Forelimb muscle (tissue), 1 donor: ENCODE measurements around the gene KDM4B. TPM values are rescaled to one million over a fixed set of nuclear protein-coding genes. Genes with fewer than 3 reads are reported as not detected.
"Not testable (repeated sequence)": the region's sequence is repeated elsewhere in the genome, so short reads cannot be mapped to it uniquely, and the experiment has no call there.

Source experiments
- DNase-seq: peaks from one replicate; pipeline ENCODE4 v3.0.0-alpha.2; 2013; ENCODE audit warnings: low read depth
- polyA plus RNA-seq: library from polyadenylated mRNA; unstranded; fragments of 120-200 nt; gene quantifications from one replicate; pipeline ENCODE4 v1.2.1, GENCODE V29; 2013; ENCODE audit not compliant: insufficient read length

Gene KDM4B
- polyA plus RNA-seq, 1 donor = 19.8 TPM

DNA sequence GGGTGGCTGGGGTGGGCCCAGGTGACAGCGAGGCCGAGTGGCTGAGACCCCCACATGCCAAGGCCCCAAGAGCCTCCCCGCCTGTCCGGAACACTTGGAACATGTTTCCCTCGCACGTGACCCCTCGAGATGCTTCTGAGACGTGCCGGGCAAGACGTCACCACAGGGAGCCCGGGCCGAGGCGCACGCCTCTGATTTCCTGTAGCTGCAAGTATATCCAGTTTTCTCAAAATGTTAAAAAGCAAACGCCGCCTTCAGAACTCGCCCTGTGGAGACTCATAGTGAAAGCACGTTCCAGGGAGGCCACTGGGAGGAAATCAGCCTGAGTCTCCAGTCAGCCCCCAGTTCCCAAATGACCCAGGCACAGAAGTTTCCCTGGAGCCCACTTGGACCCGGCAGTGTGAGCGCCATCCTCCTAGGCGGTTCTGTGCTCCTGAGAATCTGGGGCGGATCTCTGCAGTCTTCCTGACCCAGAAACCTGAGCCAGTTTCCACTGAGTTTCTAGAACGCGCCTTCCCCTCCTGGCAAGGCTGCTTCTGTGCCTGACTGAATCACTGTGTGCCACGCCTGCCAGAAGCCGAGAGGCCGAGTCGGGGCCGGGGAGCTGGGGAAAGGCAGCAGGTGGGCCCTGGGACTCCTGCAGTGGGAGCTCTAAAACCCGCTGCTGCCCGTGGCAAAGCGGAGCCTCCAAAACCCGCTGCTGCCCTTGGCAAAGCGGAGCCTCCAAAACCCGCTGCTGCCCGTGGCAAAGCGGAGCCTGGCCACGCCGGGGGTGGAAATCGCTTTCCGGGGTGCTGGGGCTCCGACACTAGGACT lies 179.3 kb downstream of the KDM4B start:
- no peak for DNase-seq

DNA sequence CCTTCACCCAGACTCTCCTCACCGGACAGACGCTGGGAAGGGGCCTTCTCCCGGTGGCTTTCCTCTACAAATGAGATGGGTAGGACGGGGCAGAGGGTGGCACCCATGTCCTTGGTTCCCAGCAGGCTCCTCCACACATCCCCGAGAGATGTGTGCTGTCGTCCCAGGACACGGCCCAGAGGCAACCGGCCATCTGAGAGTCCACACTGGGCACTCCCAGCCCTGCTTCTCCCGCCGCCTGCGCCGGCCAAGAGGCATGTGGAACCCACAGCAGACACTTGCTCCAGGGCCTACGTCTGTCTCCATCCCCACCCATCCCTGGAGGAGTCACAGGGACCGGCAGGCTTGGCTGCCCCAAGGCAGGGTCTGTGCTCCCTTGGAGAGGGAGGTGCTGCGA lies 179.9 kb downstream of the KDM4B start:
- DNase-seq = no peak

DNA sequence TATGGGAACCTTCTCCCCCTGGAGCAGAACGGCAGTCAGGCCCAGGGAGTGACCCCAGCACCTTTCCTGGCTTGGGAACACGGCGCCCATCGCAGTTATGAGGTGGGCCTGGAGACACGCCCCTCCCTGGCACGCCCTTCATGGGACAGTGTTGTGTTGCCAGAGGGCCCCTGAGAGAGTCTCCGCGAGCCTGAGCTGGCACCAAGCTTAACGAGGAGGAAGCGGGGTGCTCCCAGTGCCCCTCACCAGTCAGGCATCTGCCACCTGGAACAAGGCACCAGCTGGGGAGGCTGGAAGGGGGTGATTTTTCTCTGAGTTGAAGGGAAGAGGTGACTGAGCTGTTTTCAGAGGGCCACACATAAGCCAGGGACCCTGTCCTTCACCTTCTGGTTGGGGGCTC lies 180.6 kb downstream of the KDM4B start:
- DNase-seq = no peak

DNA sequence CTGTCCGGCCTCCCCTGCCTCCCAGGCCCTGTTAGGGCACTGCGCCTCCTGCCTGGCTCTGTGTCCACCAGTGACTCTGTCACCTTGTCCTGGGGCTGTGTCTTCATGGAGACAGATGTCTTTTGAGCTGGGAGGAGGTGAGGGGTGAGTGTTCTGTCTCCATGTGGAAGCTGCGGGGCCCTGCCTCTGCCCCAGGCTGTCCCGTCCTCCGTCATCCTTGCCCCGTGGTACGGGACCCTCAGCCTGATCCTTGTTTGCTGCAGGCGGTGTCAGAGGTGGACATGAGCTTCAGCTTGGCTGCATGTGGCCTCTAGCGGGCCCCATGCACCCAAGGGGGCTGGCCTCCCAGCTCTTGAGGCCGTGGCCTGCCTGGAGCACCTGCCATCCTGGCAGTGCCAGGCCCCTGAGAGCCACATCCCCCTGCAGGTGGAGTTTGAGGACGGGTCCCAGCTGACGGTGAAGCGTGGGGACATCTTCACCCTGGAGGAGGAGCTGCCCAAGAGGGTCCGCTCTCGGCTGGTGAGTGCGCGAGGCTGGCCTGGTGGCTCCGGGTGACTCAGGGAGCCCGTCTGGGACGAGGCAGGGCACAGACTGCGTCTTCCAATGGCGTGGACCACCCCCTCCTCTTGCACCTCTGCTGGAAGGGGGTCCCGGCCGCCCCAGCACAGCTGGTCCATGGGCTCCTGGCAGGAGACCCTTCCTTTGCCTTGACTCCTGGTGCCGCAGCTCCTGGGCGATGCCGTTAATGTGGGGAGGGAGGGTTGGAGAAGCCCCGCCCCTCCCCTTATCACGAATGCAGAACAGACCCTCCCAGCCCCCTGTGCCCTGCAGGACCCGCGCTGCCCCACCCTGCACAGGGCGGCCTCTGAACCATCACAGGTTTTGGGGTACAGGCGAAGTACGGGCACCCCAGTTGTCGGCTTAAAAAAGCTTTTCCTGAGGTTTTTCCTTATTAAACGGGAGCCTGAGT lies 181.3 kb downstream of the KDM4B start:
- no peak for DNase-seq

DNA sequence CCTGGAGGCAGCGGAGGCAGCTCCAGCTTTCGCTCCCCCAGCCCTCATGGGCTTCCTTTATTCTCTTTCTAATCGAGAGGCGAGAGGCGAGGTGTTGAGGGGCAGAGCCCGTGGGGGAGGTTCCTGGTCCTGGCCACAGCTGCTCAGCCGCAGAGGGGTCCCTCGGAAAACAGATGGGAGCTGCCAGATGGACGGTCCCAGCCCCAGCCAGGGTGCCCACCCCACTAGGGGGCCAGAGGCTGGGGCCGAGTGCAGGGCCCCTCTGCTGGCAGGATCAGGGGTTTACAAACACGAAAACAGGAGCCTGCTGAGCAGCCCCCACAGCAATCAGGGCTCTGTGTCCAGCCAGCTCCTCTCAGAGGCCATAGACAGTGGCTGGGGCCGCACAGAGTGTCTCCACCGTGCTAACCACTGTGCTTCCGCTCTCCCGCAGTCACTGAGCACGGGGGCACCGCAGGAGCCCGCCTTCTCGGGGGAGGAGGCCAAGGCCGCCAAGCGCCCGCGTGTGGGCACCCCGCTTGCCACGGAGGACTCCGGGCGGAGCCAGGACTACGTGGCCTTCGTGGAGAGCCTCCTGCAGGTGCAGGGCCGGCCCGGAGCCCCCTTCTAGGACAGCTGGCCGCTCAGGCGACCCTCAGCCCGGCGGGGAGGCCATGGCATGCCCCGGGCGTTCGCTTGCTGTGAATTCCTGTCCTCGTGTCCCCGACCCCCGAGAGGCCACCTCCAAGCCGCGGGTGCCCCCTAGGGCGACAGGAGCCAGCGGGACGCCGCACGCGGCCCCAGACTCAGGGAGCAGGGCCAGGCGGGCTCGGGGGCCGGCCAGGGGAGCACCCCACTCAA lies 182.2 kb downstream of the KDM4B start:
- DNase-seq = no peak

DNA sequence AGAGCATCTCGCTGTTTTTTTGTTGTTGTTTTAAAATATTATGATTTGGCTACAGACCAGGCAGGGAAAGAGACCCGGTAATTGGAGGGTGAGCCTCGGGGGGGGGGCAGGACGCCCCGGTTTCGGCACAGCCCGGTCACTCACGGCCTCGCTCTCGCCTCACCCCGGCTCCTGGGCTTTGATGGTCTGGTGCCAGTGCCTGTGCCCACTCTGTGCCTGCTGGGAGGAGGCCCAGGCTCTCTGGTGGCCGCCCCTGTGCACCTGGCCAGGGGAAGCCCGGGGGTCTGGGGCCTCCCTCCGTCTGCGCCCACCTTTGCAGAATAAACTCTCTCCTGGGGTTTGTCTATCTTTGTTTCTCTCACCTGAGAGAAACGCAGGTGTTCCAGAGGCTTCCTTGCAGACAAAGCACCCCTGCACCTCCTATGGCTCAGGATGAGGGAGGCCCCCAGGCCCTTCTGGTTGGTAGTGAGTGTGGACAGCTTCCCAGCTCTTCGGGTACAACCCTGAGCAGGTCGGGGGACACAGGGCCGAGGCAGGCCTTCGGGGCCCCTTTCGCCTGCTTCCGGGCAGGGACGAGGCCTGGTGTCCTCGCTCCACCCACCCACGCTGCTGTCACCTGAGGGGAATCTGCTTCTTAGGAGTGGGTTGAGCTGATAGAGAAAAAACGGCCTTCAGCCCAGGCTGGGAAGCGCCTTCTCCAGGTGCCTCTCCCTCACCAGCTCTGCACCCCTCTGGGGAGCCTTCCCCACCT lies 183.3 kb downstream of the KDM4B start:
- DNase-seq = no peak

DNA sequence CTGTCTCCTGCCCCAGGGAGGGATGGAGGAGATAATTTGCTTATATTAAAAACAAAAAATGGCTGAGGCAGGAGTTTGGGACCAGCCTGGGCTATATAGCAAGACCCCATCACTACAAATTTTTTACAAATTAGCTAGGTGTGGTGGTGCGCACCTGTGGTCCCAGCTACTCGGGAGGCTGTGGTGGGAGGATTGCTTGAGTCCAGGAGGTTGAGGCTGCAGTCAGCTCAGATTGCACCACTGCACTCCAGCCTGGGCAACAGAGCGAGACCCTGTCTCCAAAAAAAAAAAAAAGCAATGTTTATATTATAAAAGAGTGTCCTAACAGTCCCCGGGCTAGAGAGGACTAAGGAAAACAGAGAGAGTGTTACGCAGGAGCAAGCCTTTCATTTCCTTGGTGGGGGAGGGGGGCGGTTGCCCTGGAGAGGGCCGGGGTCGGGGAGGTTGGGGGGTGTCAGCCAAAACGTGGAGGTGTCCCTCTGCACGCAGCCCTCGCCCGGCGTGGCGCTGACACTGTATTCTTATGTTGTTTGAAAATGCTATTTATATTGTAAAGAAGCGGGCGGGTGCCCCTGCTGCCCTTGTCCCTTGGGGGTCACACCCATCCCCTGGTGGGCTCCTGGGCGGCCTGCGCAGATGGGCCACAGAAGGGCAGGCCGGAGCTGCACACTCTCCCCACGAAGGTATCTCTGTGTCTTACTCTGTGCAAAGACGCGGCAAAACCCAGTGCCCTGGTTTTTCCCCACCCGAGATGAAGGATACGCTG lies 184.0 kb downstream of the KDM4B start:
- no peak for DNase-seq

DNA sequence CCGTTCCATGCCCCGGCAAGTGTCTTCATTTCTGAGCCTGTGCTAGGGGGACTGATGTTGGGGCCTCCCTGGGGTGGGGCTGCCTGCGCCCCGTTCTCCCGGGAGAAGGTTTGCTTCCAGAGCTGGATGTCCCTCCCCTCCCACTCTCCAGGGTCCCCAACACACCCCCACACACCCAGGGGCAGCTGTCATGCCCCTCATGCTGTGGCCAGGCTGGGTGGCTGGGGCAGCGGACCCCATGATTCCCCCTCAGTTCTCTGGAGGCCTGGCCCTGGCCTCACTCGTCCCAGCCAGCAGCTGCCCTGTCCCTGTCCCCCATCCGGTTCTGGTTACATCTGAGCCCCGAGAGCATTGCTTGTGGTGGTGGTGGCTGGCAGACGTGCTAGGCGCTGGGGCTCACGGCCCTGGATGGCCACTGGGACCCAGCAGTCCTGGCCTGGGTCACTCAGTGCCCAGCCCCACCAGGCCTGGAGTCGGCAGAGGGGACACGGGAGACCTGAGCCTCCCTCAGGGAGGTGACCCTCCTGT lies 184.8 kb downstream of the KDM4B start:
- no peak for DNase-seq

DNA sequence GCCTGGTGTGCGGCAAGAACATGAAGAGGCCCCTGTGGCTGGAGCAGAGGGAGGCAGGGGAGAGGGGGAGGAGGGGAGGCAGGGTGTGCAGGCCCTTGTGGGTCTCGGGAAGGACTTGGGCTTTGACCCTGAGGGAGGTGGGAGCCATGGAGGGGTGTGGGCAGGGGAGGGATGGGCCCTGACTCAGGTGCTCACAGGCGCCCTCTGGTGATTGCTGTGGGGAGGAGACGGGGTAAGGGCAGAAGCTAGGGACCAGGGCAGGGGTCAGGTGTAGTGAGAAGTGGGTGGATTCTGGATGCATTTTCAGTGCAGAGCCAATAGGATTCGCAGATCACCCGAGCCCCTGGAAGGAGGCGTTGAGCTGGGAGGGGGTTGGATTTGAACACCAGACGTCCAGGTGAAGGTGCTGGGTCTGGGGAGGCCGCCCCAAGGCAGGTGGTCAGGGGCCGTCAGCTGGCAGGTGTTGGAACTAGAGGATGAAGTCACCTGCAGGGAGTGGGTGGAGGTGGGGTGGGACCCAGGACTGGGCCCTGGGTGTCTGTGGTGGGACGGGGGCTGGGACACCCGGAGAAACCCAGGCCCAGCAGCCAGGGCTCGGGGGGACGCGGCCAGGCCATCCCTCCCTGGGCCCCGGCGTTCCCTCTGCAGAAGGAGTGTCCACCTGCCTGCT lies 185.4 kb downstream of the KDM4B start:
- DNase-seq = no peak

DNA sequence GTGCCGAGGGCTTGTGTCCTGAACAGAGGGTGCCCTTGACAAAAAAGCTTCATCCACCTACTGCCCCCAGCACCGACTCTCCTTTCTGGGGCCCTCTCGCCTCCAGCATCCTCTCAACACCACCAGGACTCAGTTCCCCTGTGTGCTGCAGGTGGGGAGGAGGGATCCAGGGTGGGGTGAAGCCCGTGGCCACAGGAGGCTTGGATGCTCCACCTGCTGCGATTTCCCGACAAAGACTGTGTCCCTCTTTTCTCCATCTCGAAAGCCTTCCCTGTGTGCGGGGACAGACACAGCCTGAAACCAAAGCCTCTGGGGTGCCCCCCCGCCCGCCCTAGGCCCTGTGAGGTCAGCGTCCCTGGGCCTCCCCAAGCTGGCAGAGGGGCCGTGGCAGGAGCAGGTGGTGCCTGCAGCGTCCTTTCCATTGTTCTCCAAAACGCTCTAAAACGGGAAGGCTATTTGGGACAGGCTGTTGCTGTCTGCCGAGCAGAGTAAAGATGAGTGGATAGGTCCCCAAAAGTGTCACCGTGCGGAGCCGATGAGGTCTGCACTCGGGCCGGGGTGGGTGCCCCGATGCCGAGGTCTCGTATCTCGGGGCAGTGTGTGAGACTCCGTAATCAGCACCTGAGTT lies 186.0 kb downstream of the KDM4B start:
- DNase-seq = no peak

DNA sequence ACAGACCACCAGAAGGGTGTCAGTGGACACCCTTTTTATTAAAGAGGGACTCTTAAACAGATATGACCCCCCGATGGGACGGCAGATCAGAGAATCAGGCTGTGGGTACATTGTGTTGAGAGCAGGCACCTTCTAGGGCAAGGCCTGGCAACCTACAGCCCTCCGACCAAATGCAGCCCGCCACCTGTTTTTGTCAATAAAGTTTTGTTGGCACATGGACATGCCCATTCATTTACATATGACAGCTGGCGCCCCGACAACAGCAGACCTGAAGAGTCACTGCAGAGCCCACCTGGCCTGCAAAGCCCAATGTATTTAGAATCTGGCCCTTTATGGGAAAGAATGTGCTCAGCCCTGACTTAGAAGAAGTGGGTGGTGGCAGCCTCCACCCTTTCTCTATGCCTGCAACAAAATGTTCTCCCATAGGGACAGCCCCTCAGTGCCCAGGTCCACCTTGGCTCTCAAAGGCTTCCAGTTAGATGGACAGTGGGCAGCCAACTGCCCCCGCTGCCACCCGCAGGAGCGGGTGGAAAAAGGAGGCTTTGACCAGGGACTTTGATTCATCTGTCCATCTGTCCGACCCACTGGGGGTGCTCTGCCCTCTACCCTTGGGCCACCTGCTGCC lies 186.8 kb downstream of the KDM4B start:
- DNase-seq = no peak

DNA sequence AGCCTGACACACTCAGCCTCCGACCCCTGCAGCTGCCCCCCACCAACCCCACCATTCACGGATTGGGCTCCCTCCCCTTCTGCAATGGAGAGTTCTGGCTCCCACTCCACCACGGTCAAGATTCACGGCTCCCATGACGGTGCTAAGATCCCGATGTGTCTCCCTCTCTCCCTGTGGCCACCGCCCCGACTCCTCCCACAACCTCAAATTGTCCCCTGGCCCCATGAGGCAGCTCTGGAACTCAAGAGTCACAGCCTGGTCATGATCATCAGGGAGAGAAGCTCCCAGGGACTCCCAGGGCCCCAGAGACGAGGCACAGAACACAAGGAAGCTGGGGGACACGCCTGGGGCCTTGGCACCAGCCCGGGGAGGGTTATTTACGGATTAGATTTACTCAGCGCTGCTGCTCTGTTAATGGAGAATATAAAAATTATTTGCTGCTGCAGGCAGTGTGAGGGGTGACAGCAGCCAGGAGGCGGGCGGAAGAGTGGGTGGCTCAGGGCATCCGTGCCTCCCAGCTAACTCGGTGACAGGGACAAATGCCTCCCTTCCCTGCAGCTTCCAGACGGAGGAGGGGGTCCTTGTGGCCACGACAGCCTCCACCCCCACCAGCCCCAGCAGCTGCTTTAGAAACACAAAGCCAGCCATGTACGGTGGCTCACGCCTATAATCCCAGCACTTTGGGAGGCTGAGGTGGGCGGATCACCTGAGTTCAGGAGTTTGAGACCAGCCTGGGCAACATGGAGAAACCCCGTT lies 187.5 kb downstream of the KDM4B start:
- DNase-seq = no peak

DNA sequence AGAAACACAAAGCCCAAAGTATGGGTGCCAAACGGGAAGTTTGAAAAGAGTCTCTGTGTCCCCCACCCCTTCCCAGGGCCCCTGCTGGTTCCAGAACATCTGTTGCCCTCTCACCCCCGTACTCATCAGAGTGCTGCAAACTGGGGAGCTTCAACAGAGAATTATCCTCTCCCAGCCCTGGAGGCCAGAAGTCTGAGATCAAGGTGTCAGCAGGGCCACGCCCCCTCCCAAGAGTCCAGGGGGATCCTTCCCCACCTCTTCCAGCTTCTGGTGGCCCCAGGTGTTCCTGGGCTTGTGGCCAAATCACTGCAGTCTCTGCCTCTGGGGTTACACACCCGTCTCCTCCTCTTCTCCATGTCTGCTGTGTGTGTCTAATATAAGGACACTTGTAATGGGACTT lies 188.3 kb downstream of the KDM4B start:
- DNase-seq = no peak

DNA sequence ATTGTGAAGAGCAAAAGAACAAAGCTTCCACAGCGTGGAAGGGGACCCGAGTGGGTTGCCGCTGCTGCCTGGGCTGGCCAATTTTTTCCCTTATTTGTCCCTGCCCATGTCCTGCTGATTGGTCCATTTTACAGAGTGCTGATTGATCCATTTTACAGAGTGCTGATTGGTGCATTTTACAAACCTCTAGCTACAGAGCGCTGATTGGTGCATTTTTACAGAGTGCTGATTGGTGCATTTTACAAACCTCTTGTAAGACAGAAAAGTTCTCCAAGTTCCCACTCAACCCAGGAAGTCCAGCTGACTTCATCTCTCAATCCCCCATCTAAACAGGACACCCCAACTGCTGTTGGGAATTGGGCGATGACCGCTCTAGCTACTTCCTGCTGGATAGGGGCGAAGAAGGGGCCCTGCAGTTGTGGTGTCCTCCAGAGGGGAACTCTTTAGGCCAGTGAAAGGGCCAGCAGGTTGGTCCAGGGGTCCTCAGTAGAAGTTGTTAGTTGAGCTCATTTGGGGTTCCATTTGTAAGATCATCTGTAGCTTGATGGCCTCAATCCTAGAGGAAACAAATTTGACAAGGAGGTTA lies 189.7 kb downstream of the KDM4B start:
- not testable (repeated sequence) for DNase-seq

DNA sequence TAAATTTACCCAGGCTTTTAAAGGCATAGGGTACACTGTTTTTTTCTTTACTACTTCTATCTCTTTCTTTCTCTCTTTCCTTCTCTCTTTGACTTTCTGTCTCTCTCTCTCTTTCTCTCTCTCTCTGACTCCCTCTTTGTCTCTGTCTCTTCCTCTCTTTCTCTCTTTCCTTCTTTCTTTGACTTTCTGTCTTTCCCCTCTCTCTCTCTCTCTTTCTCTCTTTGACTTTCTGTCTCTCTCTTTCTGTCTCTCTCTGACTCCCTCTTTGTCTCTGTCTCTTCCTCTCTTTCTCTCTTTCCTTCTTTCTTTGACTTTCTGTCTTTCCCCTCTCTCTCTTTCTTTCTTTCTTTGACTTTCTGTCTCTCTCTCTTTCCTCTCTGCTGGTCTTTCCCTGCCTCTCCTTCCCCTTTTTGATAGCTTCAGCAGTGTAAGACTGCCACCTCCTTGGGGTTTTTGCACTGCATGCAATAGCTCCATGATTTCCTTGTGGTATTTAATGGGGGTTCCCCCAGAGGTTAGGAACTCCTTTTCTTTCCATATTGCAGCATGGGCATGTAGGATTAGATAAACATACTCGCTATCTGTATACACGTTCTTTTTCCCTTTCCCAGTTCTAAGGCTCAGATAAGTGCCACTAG lies 191.4 kb downstream of the KDM4B start:
- not testable (repeated sequence) for DNase-seq

DNA sequence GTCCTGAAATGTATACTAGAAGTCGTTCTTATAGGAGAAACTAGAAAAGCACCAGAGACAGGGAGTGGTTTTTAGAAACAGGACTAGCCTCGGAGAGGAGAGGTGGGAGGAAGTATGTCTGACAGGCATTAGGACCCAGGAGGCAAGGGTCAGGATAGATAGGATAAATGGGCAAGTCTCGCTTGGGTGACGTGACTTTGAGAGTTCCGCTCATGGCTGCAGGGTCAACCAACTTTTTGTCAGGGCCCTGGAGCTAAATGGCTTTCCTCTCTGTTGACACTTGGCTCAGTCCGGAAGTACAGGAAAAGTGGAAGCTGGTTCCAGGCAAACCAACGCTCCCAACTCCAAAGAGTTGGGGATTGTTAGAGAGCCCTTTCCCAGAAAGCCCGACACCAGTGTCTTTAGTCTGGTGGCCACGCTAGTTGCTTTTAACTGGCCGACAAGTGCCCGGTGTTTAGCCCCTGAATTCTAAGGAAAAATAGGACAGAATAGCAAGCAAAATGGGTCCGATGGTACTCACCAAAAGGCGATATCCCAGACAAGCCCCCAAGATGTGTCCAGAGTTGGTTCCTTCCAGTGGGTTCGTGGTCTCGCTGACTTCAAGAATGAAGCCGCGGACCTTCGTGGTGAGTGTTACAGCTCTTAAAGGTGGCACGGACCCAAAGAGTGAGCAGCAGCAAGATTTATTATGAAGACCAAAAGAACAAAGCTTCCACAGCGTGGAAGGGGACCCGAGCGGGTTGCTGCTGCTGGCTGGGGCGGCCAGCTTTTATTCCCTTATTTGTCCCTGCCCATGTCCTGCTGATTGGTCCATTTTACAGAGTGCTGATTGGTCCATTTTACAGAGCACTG lies 196.2 kb downstream of the KDM4B start:
- DNase-seq = not testable (repeated sequence)
